Measurements from ENCODE around the gene ZBTB39.

Gene ZBTB39

DNA sequence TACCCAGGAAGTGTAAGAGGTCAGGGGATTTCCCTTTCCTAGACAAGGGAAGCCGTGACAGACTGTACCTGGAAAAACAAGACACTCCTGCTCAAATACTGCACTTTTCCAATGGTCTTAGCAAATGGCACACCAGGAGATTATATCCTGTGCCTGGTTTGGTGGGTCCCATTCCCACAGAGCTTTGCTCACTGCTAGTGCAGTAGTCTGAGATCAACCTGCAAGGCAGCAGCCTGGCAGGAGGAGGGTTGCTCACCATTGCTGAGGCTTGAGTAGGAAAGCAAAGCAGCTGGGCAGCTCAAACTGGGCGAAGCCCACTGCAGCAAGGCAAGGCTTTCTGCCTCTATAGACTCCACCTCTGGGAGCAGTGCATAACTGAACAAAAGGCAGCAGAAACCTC lies 47.9 kb downstream of the ZBTB39 start:
- Mint-ChIP-seq H3K4me1 (no peaks in the 10 kb centered on the region), H3K9me3 (peaks cover 28% of the 10 kb centered on the region), H3K4me3 (no peak overlapping the region), H3K27ac (no peak overlapping the region), H3K27me3 (ENCODE audit: low read depth) (peaks cover 8% of the 10 kb centered on the region), H3K36me3 (ENCODE audit: low read depth) (no peaks in the 10 kb centered on the region)
- no peak for TF ChIP-seq CTCF (IDR thresholded peaks at IDR 0.05; ENCODE audit: unreplicated experiment in 3 of 3)

- H3K36me3 Mint-ChIP-seq (ENCODE audit: low read depth), result no peaks in the 10 kb centered on the region
- no peaks in the 10 kb centered on the region for H3K4me1 Mint-ChIP-seq
- H3K4me3 Mint-ChIP-seq, result no peak within 1 kb of the TSS
Observed at GRCh38 chr12:56957229-56958052, 48.9 kb downstream of the ZBTB39 start, which contains the start of gene RDH16. TSS of gene RDH16 (minus strand) at chr12:56957608. CDS start at chr12:56957462, 146 bp downstream.

DNA sequence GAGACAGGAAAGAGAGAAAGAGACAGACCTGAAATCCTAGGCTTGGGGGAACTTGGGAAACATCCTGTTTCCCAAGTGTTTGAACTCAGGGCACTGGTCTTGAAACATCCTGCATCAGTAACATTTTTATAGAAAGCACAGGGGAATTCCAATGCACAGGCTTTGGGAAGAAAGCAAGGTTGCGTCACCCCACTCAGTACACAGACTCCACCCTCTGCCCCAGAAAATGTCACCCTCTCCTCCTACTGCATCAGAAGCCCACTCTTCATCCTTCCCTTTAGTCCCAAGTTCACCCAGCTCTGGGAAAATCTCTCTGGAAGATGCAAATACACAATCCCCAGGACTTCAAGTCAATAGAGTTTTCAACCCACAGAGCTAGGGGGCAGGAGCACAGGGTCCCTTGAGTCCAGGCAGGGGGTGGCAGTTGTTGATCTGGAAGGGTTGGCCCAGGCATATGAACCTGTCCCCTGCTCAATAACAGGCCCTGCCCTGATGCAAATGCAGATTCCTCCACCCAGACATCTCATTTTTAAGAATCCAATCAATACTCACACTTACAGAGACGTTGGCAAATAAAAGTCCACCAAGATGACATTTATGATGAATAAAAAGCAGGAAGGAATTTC lies 50.6 kb downstream of the ZBTB39 start:
- H3K4me1 Mint-ChIP-seq, result no peaks in the 10 kb centered on the region
- H3K9me3 Mint-ChIP-seq, result peaks cover 8% of the 10 kb centered on the region
- no peak for TF ChIP-seq CTCF (IDR thresholded peaks at IDR 0.05; ENCODE audit: unreplicated experiment in 3 of 3)
- H3K4me3 Mint-ChIP-seq, result no peak overlapping the region
- H3K27ac Mint-ChIP-seq, result no peak overlapping the region
- peaks cover under 1% of the 10 kb centered on the region for H3K27me3 Mint-ChIP-seq (ENCODE audit: low read depth)
- no peaks in the 10 kb centered on the region for H3K36me3 Mint-ChIP-seq (ENCODE audit: low read depth)

More at GRCh38 chr12:56957229-56958052, 48.9 kb downstream of the ZBTB39 start, which contains the start of gene RDH16:
- Mint-ChIP-seq H3K9me3 (peaks cover 24% of the 10 kb centered on the region), H3K27me3 (ENCODE audit: low read depth) (peaks cover 8% of the 10 kb centered on the region), H3K27ac (no peak within 1 kb of the TSS)
- no peak for TF ChIP-seq CTCF (IDR thresholded peaks at IDR 0.05; ENCODE audit: unreplicated experiment in 3 of 3)

DNA sequence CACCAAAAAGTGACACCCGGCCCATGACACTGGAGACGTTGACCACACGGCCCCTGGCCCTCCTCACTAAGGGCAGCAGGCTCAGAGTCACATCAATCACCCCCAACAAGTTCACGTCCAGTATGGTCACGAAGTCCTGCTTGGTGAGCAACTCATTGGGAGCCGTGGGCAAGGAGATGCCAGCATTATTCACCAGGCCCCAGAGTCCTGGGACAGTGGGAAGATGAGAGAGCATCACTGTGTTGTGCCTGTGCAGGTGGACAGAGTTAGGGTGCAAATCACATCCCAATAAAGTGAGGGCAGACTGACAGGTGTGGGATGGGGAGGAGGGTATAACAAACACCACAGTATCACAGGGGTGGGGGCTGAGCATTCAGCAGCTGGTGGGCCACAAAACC lies 51.4 kb downstream of the ZBTB39 start:
- H3K9me3 Mint-ChIP-seq, result peaks cover 8% of the 10 kb centered on the region
- no peak overlapping the region for H3K27ac Mint-ChIP-seq
- H3K4me1 Mint-ChIP-seq, result no peaks in the 10 kb centered on the region
- TF ChIP-seq CTCF (IDR thresholded peaks at IDR 0.05; ENCODE audit: unreplicated experiment in 3 of 3), result no peak
- H3K4me3 Mint-ChIP-seq, result no peak overlapping the region
- H3K36me3 Mint-ChIP-seq (ENCODE audit: low read depth), result no peaks in the 10 kb centered on the region
- H3K27me3 Mint-ChIP-seq (ENCODE audit: low read depth), result no peaks in the 10 kb centered on the region

GRCh38 chr12:56954057-56954957 lies 52.0 kb downstream of the ZBTB39 start:
- TF ChIP-seq CTCF (IDR thresholded peaks at IDR 0.05; ENCODE audit: unreplicated experiment in 3 of 3), result no peak
- Mint-ChIP-seq H3K36me3 (ENCODE audit: low read depth) (no peaks in the 10 kb centered on the region), H3K4me3 (no peak overlapping the region), H3K27ac (no peak overlapping the region), H3K4me1 (no peaks in the 10 kb centered on the region), H3K27me3 (ENCODE audit: low read depth) (no peaks in the 10 kb centered on the region), H3K9me3 (peaks cover 4% of the 10 kb centered on the region)

Measured in nephron (organoid).